HEK293 (cell line): ENCODE measurements around the gene DDX10.

ENCODE experiments used
- HIC1 ChIP-seq: fragments of 450-650 bp; formaldehyde crosslinking; IDR thresholded peaks from 2 replicates; pipeline ENCODE4 v1.5.1; 2016; ENCODE audit warnings: missing biosample characterization, missing genetic modification characterization
- PRDM2 ChIP-seq: fragments of 450-650 bp; formaldehyde crosslinking; IDR thresholded peaks from 2 replicates; pipeline ENCODE4 v1.5.1; 2016; ENCODE audit warnings: missing biosample characterization, missing genetic modification characterization, borderline replicate concordance
- PRDM6 ChIP-seq: fragments of 450-650 bp; formaldehyde crosslinking; IDR thresholded peaks from 2 replicates; pipeline ENCODE4 v1.5.1; 2017; ENCODE audit warnings: missing biosample characterization, missing genetic modification characterization
- REST ChIP-seq: fragments of 450-650 bp; formaldehyde crosslinking; IDR thresholded peaks from 2 replicates; pipeline ENCODE4 v1.5.1; 2016; ENCODE audit warnings: missing biosample characterization, missing genetic modification characterization
- ZBTB10 ChIP-seq: fragments of 450-650 bp; formaldehyde crosslinking; IDR thresholded peaks from 2 replicates; pipeline ENCODE4 v1.5.1; 2016; ENCODE audit warnings: missing biosample characterization, missing genetic modification characterization
- ZNF223 ChIP-seq: fragments of 450-650 bp; formaldehyde crosslinking; IDR thresholded peaks from 2 replicates; pipeline ENCODE4 v1.5.1; 2016; ENCODE audit warnings: missing biosample characterization, missing genetic modification characterization
- ZNF37A ChIP-seq: fragments of 450-650 bp; IDR thresholded peaks from 2 replicates; pipeline ENCODE4 v1.5.1; 2018; ENCODE audit warnings: missing biosample characterization, missing genetic modification characterization
- ZNF488 ChIP-seq: fragments of 450-650 bp; formaldehyde crosslinking; IDR thresholded peaks from 2 replicates; pipeline ENCODE4 v1.5.1; 2016; ENCODE audit warnings: missing biosample characterization, missing genetic modification characterization
- ZNF514 ChIP-seq: fragments of 450-650 bp; formaldehyde crosslinking; IDR thresholded peaks from 2 replicates; pipeline ENCODE4 v1.5.1; 2016; ENCODE audit warnings: missing biosample characterization, missing genetic modification characterization
- ZNF621 ChIP-seq: fragments of 450-650 bp; formaldehyde crosslinking; IDR thresholded peaks from 2 replicates; pipeline ENCODE4 v1.5.1; 2017; ENCODE audit warnings: missing biosample characterization, missing genetic modification characterization
- ZNF629 ChIP-seq: fragments of 450-650 bp; formaldehyde crosslinking; IDR thresholded peaks from 2 replicates; pipeline ENCODE4 v1.5.1; 2017; ENCODE audit warnings: missing biosample characterization, missing genetic modification characterization
- ZNF701 ChIP-seq: fragments of 450-650 bp; formaldehyde crosslinking; IDR thresholded peaks from 2 replicates; pipeline ENCODE4 v1.5.1; 2016; ENCODE audit warnings: missing biosample characterization, missing genetic modification characterization

The DDX10 gene

GRCh38 chr11:108780119-108780518 is 115.2 kb downstream of the DDX10 start (continued):
- TF ChIP-seq PRDM2 (tag by site-specific recombination): no peak
- no peak for TF ChIP-seq HIC1 (tag by site-specific recombination)
- no peak for TF ChIP-seq ZNF621 (tag by site-specific recombination)
- no peak for TF ChIP-seq ZNF514 (tag by site-specific recombination)
- TF ChIP-seq ZNF223 (tag by site-specific recombination): no peak
- TF ChIP-seq ZNF629 (tag by site-specific recombination): no peak
- TF ChIP-seq REST: no peak
- no peak for TF ChIP-seq ZNF701 (tag by site-specific recombination)
- no peak for TF ChIP-seq ZNF488
- no peak for TF ChIP-seq PRDM6 (tag by site-specific recombination)
- no peak for TF ChIP-seq ZBTB10 (tag by site-specific recombination)
- no peak for TF ChIP-seq ZNF37A (tag by site-specific recombination)
